Measurements from ENCODE around the gene FHL2. TPM values are rescaled to one million over a fixed set of nuclear protein-coding genes. Genes with fewer than 3 reads are reported as not detected.

Gene FHL2
- total and polyA plus RNA-seq, 2 experiments from 2014 or later, result 17.9 to 18.8 TPM

DNA sequence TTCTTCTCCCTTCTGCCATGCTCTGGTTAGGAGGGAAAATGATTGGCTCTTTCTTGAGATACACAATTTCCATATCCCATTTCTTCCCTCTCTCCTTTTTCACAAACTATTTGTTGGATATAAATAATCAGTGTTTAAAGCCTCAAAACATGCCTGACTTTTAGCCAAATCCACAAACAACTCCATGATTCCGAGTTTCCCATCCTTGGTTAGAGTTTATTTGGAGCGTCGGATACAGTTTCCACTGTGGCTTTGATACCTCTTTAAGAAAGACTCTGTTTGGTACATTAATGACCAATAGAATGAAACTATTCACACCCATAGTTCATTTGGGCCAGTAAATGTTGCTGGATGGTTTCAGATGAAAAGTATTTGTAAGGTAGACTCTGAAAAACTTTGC, 5.9 kb upstream of the FHL2 start:
- H3K4me1 ChIP-seq (ENCODE audit: insufficient read depth), result peaks cover 17% of the 10 kb centered on the region
- DNase-seq (ENCODE audit: low spot score), result no peak

DNA sequence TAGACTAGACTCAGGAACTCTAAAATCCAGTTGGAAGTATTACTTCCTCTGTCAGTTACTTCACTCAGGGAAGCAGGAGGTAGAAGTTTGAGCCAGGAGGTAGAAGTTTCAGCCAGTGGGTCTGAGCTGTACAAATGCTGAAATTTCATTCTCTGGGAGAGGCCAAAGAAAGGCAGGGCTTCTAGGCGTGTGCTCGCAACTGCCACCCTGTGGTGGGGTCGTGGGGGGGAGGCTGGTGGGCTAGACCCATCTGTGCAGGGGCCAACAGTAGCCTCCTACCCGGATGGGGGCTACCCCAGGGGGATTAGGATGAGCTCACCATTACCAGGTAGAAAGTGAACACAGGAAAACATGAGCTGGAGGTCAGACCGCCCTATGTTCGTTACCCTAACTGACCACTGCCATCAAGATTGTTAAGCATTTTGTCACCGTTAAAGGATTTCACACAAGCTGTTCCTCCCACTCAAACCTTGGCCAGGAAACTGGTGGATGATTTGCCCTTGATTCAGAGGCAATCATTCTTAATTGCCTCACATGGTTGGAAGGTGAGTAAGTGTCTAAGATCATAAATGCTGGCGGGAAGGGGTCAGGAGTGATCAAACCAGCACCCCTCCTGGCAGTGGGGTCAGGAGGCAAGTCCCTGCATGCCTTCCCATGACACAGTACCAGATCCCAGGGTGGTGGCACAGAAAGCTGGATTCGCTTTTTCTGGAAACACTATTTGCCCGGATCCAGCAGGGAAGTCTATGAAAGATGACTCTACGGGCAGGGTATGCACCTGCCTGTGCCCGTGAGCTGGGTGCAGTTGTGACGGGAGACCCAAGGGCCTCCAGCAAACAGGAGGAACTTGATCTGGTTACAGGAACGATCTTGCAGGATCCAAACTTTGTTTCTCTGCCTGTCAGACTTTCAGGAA, 5.2 kb upstream of the FHL2 start:
- no peaks in the 10 kb centered on the region for H3K79me2 ChIP-seq
- H3K4me1 ChIP-seq (ENCODE audit: insufficient read depth), result peaks cover 17% of the 10 kb centered on the region
- peak overlapping the region; percentile 33 for H2AFZ ChIP-seq
- H3K27me3 ChIP-seq, result no peaks in the 10 kb centered on the region
- H3K36me3 ChIP-seq (replicated peaks; ENCODE audit: insufficient read depth, low read depth), result no peaks in the 10 kb centered on the region
- DNase-seq (ENCODE audit: low spot score), result peak; percentile 61
- H3K4me2 ChIP-seq, result peak overlapping the region; percentile 27
- 72% methylated on average over 14 of the region's 14 CpGs for WGBS (ENCODE audit: low lambda C conversion rate, missing lambda C conversion rate)
- H4K20me1 ChIP-seq (ENCODE audit: insufficient read depth, poor library complexity, severe bottlenecking), result no peaks in the 10 kb centered on the region
- TF ChIP-seq CTCF (IDR thresholded peaks at IDR 0.05; ENCODE audit: poor library complexity) (peak; percentile 14), EZH2 (IDR thresholded peaks at IDR 0.05; ENCODE audit: borderline replicate concordance) (no peak), EZH2phosphoT487 (IDR thresholded peaks at IDR 0.05; ENCODE audit: low read depth, severe bottlenecking, unreplicated experiment) (no peak)
- no peaks in the 10 kb centered on the region for H3K9me3 ChIP-seq (ENCODE audit: low read depth)
- no peaks in the 10 kb centered on the region for H3K9me2 ChIP-seq (replicated peaks; ENCODE audit: insufficient read depth)
- peak overlapping the region; percentile 91 for H3K27ac ChIP-seq
- no peak overlapping the region for H3K4me3 ChIP-seq

More for the DNA sequence above, 5.9 kb upstream of the FHL2 start:
- peak overlapping the region; percentile 82 for H3K27ac ChIP-seq
- no peak overlapping the region for H2AFZ ChIP-seq
- H3K4me2 ChIP-seq, result no peak overlapping the region
- WGBS (ENCODE audit: low lambda C conversion rate, missing lambda C conversion rate), result 89% methylated on average over 3 of the region's 3 CpGs
- no peaks in the 10 kb centered on the region for H3K36me3 ChIP-seq (replicated peaks; ENCODE audit: insufficient read depth, low read depth)
- H4K20me1 ChIP-seq (ENCODE audit: insufficient read depth, poor library complexity, severe bottlenecking), result no peaks in the 10 kb centered on the region
- no peaks in the 10 kb centered on the region for H3K9me2 ChIP-seq (replicated peaks; ENCODE audit: insufficient read depth)
- no peaks in the 10 kb centered on the region for H3K9me3 ChIP-seq (ENCODE audit: low read depth)
- H3K27me3 ChIP-seq, result no peaks in the 10 kb centered on the region
- H3K4me3 ChIP-seq, result no peak overlapping the region
- TF ChIP-seq EZH2 (IDR thresholded peaks at IDR 0.05; ENCODE audit: borderline replicate concordance) (no peak), EZH2phosphoT487 (IDR thresholded peaks at IDR 0.05; ENCODE audit: low read depth, severe bottlenecking, unreplicated experiment) (no peak)
- no peaks in the 10 kb centered on the region for H3K79me2 ChIP-seq

DNA sequence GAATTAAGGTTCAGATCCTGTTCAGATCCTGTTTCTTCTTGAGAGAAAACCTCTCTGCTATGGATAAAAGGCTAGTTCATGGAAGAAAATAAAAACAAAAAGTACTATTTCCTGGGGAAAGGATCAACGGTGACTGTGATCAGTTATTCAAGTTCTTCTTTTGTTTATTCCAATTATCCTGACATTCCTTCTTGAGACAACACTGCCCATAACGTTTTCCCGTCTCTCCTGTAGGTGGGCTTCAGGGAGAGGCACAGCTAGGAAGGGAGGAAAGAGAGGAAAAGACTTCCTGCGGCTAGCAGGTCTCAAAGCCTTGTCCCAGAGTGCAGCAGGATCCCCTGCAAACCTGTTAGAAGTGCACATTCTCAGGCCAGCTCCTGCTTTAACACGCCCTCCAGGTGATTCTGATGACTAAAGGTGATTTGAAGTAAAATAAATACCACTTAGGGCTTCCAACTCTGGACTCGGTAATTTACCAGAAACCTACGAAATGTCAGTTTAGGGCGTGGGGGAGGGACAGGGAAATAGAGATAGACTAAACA, 4.5 kb upstream of the FHL2 start:
- Histone ChIP-seq H2AFZ (peak overlapping the region; percentile 33), H3K4me1 (ENCODE audit: insufficient read depth) (peaks cover 17% of the 10 kb centered on the region), H3K9me2 (replicated peaks; ENCODE audit: insufficient read depth) (no peaks in the 10 kb centered on the region), H4K20me1 (ENCODE audit: insufficient read depth, poor library complexity, severe bottlenecking) (no peaks in the 10 kb centered on the region), H3K4me2 (peak overlapping the region; percentile 27), H3K79me2 (no peaks in the 10 kb centered on the region), H3K9me3 (ENCODE audit: low read depth) (no peaks in the 10 kb centered on the region), H3K27me3 (no peaks in the 10 kb centered on the region), H3K36me3 (replicated peaks; ENCODE audit: insufficient read depth, low read depth) (no peaks in the 10 kb centered on the region), H3K27ac (peak overlapping the region; percentile 91), H3K4me3 (no peak overlapping the region)
- 47% methylated on average over 8 of the region's 8 CpGs for WGBS (ENCODE audit: low lambda C conversion rate, missing lambda C conversion rate)
- TF ChIP-seq CTCF (IDR thresholded peaks at IDR 0.05; ENCODE audit: poor library complexity) (no peak), EZH2phosphoT487 (IDR thresholded peaks at IDR 0.05; ENCODE audit: low read depth, severe bottlenecking, unreplicated experiment) (no peak)
- DNase-seq (ENCODE audit: low spot score), result peak; percentile 26

DNA sequence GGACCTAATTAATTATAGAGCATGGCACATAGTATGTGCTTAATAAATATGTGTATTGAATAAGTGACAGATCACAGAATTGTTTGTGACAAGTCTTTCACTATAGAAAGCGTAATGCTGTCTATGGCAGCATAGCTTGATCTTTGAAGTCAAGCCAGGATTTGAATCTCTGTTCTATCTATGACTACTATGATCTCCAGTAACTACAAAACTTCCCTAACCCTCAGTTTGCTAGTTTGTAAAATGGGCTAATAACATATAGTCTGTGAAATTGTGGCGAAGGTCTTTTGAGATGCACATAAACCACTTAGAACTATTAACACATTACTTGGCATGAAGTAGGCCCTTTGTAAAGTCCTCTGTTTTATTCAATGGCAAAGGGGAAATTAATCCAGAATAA, 4.0 kb upstream of the FHL2 start:
- Histone ChIP-seq H3K27me3 (no peaks in the 10 kb centered on the region), H2AFZ (peak overlapping the region; percentile 33), H3K4me2 (no peak overlapping the region), H3K79me2 (no peaks in the 10 kb centered on the region), H3K9me3 (ENCODE audit: low read depth) (no peaks in the 10 kb centered on the region), H3K4me1 (ENCODE audit: insufficient read depth) (peaks cover 17% of the 10 kb centered on the region), H3K36me3 (replicated peaks; ENCODE audit: insufficient read depth, low read depth) (no peaks in the 10 kb centered on the region), H3K27ac (peak overlapping the region; percentile 91), H3K9me2 (replicated peaks; ENCODE audit: insufficient read depth) (no peaks in the 10 kb centered on the region), H4K20me1 (ENCODE audit: insufficient read depth, poor library complexity, severe bottlenecking) (no peaks in the 10 kb centered on the region), H3K4me3 (no peak overlapping the region)
- no peak for DNase-seq (ENCODE audit: low spot score)
- WGBS (ENCODE audit: low lambda C conversion rate, missing lambda C conversion rate), result 100% methylated on average over 2 of the region's 2 CpGs
- TF ChIP-seq EZH2 (IDR thresholded peaks at IDR 0.05; ENCODE audit: borderline replicate concordance), result no peak
- no peak for TF ChIP-seq EZH2phosphoT487 (IDR thresholded peaks at IDR 0.05; ENCODE audit: low read depth, severe bottlenecking, unreplicated experiment)
- no peak for TF ChIP-seq CTCF (IDR thresholded peaks at IDR 0.05; ENCODE audit: poor library complexity)

Measured in hepatocyte (in vitro differentiated cells).